IMR-90 (cell line): ENCODE measurements around the gene ABCA2. TPM values are rescaled to one million over a fixed set of nuclear protein-coding genes. Genes with fewer than 3 reads are reported as not detected.
A peak's percentile ranks its signal among the peaks of the same experiment; 100 is the strongest.

Experiments
- ATAC-seq: fragments of 200-7000 bp; cut with Tn5 transposase; 2 replicates; pipeline ENCODE4 v1.9.1; 2020; ENCODE audit warnings: low read depth, mild to moderate bottlenecking, moderate library complexity
- BruUV-seq: library from RNA; stranded (reverse); fragments of 400-500 nt; replicated peaks from 2 replicates; lab custom pipeline; 2021; lab: Mats Ljungman, UMichigan
- CTCF ChIA-PET: fragments of 300-600 bp; formaldehyde crosslinking; extraction: SDS; loops from one replicate; lab custom pipeline; 2021; ENCODE audit warnings: antibody characterized with exemption; lab: Yijun Ruan, JAX
- POLR2A ChIA-PET: fragments of 300-600 bp; sonication (Branson Sonifier 250); formaldehyde crosslinking; loops from one replicate; lab custom pipeline; 2022; ENCODE audit warnings: antibody characterized with exemption; ENCODE audit not compliant: unreplicated experiment; lab: Charles Lee
- DNase-seq: peaks from one replicate; pipeline ENCODE4 v3.0.0; 2013
- H2AFZ ChIP-seq: replicated peaks from 2 replicates; pipeline ENCODE3; 2013; ENCODE audit warnings: low read length, mild to moderate bottlenecking; ENCODE audit not compliant: poor library complexity
- H2AK5ac ChIP-seq: 2 replicates; pipeline ENCODE4 v1.6.1; 2013; ENCODE audit warnings: low read depth, low read length, inconsistent platforms
- H2AK9ac ChIP-seq: replicated peaks from 2 replicates; pipeline ENCODE3; 2013; ENCODE audit warnings: mild to moderate bottlenecking, low read depth, low read length, moderate library complexity; ENCODE audit not compliant: poor library complexity
- H2BK120ac ChIP-seq: 2 replicates; pipeline ENCODE4 v1.6.1; 2013; ENCODE audit warnings: low read depth, low read length, inconsistent platforms
- H2BK15ac ChIP-seq: 3 replicates; pipeline ENCODE4 v1.6.1; 2013; ENCODE audit warnings: low read depth, low read length, inconsistent platforms
- H2BK20ac ChIP-seq: 2 replicates; pipeline ENCODE4 v1.6.1; 2013; ENCODE audit warnings: low read depth, mild to moderate bottlenecking, inconsistent platforms, low read length, moderate library complexity
- H2BK5ac ChIP-seq: 2 replicates; pipeline ENCODE4 v1.6.1; 2013; ENCODE audit warnings: mild to moderate bottlenecking, low read depth, low read length, inconsistent platforms; ENCODE audit not compliant: poor library complexity, severe bottlenecking
- H3K14ac ChIP-seq: replicated peaks from 2 replicates; pipeline ENCODE4 v1.6.1; 2013; ENCODE audit warnings: low read depth, low read length, inconsistent platforms
- H3K18ac ChIP-seq: 2 replicates; pipeline ENCODE4 v1.6.1; 2013; ENCODE audit warnings: low read depth, low read length, control low read depth
- H3K23ac ChIP-seq: 2 replicates; pipeline ENCODE4 v1.6.1; 2013; ENCODE audit warnings: low read depth, low read length, inconsistent platforms
- H3K27ac ChIP-seq: 2 replicates; pipeline ENCODE4 v1.5.1; 2013; ENCODE audit warnings: mild to moderate bottlenecking, control low read depth, low read length; ENCODE audit not compliant: insufficient read depth
- H3K27me3 ChIP-seq: 2 replicates; pipeline ENCODE4 v1.6.1; 2013; ENCODE audit warnings: low read length; ENCODE audit not compliant: control insufficient read depth, insufficient read depth
- H3K36me3 ChIP-seq: 2 replicates; pipeline ENCODE4 v1.6.1; 2013; ENCODE audit warnings: low read length, mixed read lengths; ENCODE audit not compliant: control insufficient read depth, insufficient read depth
- H3K4ac ChIP-seq: 2 replicates; pipeline ENCODE4 v1.6.1; 2013; ENCODE audit warnings: low read depth, low read length, inconsistent platforms
- H3K4me1 ChIP-seq: 2 replicates; pipeline ENCODE4 v1.6.1; 2013; ENCODE audit warnings: low read length, mixed read lengths; ENCODE audit not compliant: control insufficient read depth, insufficient read depth
- H3K4me2 ChIP-seq: 2 replicates; pipeline ENCODE4 v1.6.1; 2013; ENCODE audit warnings: low read depth, mild to moderate bottlenecking, control low read depth, low read length, moderate library complexity
- H3K4me3 ChIP-seq: 2 replicates; pipeline ENCODE4 v1.5.1; 2013; ENCODE audit warnings: low read depth, mild to moderate bottlenecking, control low read depth, low read length, moderate library complexity; ENCODE audit not compliant: insufficient read depth
- H3K56ac ChIP-seq: 2 replicates; pipeline ENCODE4 v1.6.1; 2013; ENCODE audit warnings: low read length, inconsistent platforms; ENCODE audit not compliant: insufficient read depth; ENCODE audit errors: extremely low read depth
- H3K79me1 ChIP-seq, 2 experiments: 2 replicates each; pipeline ENCODE4 v1.6.1; 2013; ENCODE audit warnings: low read length in 2 of 2, inconsistent platforms in 1 of 2, low read depth in 1 of 2
- H3K9ac ChIP-seq: 2 replicates; pipeline ENCODE4 v1.6.1; 2013; ENCODE audit warnings: low read depth, low read length, control low read depth
- H3K9me1 ChIP-seq: 2 replicates; pipeline ENCODE4 v1.6.1; 2013; ENCODE audit warnings: low read length, inconsistent platforms; ENCODE audit not compliant: insufficient read depth
- H3K9me3 ChIP-seq: 2 replicates; pipeline ENCODE4 v1.6.1; 2013; ENCODE audit warnings: low read length; ENCODE audit not compliant: control insufficient read depth, insufficient read depth
- H4K20me1 ChIP-seq: 2 replicates; pipeline ENCODE4 v1.6.1; 2013; ENCODE audit warnings: low read length, inconsistent platforms; ENCODE audit not compliant: insufficient read depth
- H4K5ac ChIP-seq: 2 replicates; pipeline ENCODE4 v1.6.1; 2013; ENCODE audit warnings: mild to moderate bottlenecking, low read depth, low read length, control low read depth
- H4K8ac ChIP-seq, 2 experiments: 2 replicates each; pipeline ENCODE4 v1.6.1; 2013; ENCODE audit warnings: low read depth in 2 of 2, low read length in 2 of 2, control low read depth in 1 of 2, inconsistent platforms in 1 of 2
- H4K91ac ChIP-seq: 2 replicates; pipeline ENCODE4 v1.6.1; 2013; ENCODE audit warnings: low read depth, low read length, inconsistent platforms; ENCODE audit not compliant: insufficient read depth
- BHLHE40 ChIP-seq: fragments of 150-350 bp; IDR thresholded peaks from 2 replicates; pipeline ENCODE4 v1.6.1; 2016; ENCODE audit warnings: mild to moderate bottlenecking, low read depth, low read length
- CEBPB ChIP-seq: IDR thresholded peaks from 2 replicates; pipeline ENCODE4 v1.6.1; 2012; ENCODE audit warnings: low read depth, low read length, improper control_type of control experiment
- FOS ChIP-seq: fragments of 150-350 bp; IDR thresholded peaks from 2 replicates; pipeline ENCODE4 v1.6.1; 2016; ENCODE audit warnings: low read depth, low read length
- MAZ ChIP-seq: IDR thresholded peaks from 2 replicates; pipeline ENCODE4 v1.6.1; 2012; ENCODE audit warnings: low read depth, mild to moderate bottlenecking, low read length, improper control_type of control experiment, moderate library complexity, borderline replicate concordance
- MXI1 ChIP-seq: IDR thresholded peaks from 2 replicates; pipeline ENCODE4 v1.6.1; 2012; ENCODE audit warnings: low read depth, mild to moderate bottlenecking, low read length, moderate library complexity, borderline replicate concordance
- NFE2L2 ChIP-seq: fragments of 150-350 bp; IDR thresholded peaks from 2 replicates; pipeline ENCODE4 v1.6.1; 2016; ENCODE audit warnings: low read depth, mild to moderate bottlenecking, low read length
- POLR2A ChIP-seq: IDR thresholded peaks from 2 replicates; pipeline ENCODE4 v1.6.1; 2012; ENCODE audit warnings: mild to moderate bottlenecking, low read depth, low read length
- RAD21 ChIP-seq: IDR thresholded peaks from 2 replicates; pipeline ENCODE4 v1.6.1; 2012; ENCODE audit warnings: low read length, improper control_type of control experiment
- RCOR1 ChIP-seq: IDR thresholded peaks from 2 replicates; pipeline ENCODE4 v1.6.1; 2012; ENCODE audit warnings: mild to moderate bottlenecking, low read length, improper control_type of control experiment; ENCODE audit not compliant: insufficient replicate concordance
- RFX5 ChIP-seq: IDR thresholded peaks from 2 replicates; pipeline ENCODE4 v1.8.0; 2012; ENCODE audit warnings: low read depth, mild to moderate bottlenecking, low read length, moderate library complexity
- SMC3 ChIP-seq: fragments of 150-350 bp; IDR thresholded peaks from 2 replicates; pipeline ENCODE4 v1.6.1; 2016; ENCODE audit warnings: low read depth, mild to moderate bottlenecking, antibody characterized with exemption, low read length, moderate library complexity
- WGBS, 2 experiments: methylation state at CpG; one replicate each; pipeline versions ENCODE4 v1.1.5 to v1.1.7; 2013; ENCODE audit warnings: missing lambda C conversion rate in 2 of 2; ENCODE audit not compliant: insufficient read length in 1 of 2; ENCODE audit errors: extremely low coverage in 2 of 2; 5-methylcytosine and 5-hydroxymethylcytosine counted together
- dilution Hi-C: fragments of 300-500 bp; cut with HindIII; formaldehyde crosslinking; loops from one replicate; pipeline ENCODE4 v1.14.3; 2018; ENCODE audit warnings: low sequenced_read_pairs; ENCODE audit not compliant: unreplicated experiment
- in situ Hi-C: fragments of 300-500 bp; cut with MboI; formaldehyde crosslinking; loops from 3 replicates; pipeline ENCODE4 v1.14.3; 2019; ENCODE audit warnings: low sequenced_read_pairs, inconsistent platforms, mixed read lengths
- intact Hi-C: fragments of 100-400 bp; cut with micrococcal nuclease; formaldehyde crosslinking; loops from 2 replicates; pipeline ENCODE4 v1.10.0; 2022
- polyA plus RNA-seq, 3 experiments: library from polyadenylated mRNA; depleted of rRNA; stranded (reverse); fragments of >200 nt; gene quantifications; 2 replicates each; pipeline ENCODE4 v1.2.3, GENCODE V29; 2012; ENCODE audit warnings: low replicate concordance in 1 of 3
- total RNA-seq: library from RNA; depleted of rRNA; stranded (reverse); fragments of >200 nt; gene quantifications from 2 replicates; pipeline ENCODE4 v1.2.3, GENCODE V29; 2012
- TF ChIP-seq, protein P1 (sequence below): fragments of 150-350 bp; IDR thresholded peaks from 2 replicates; pipeline ENCODE4 v1.6.1; 2017; ENCODE audit warnings: mild to moderate bottlenecking, antibody characterized with exemption, low read length, low read depth
- TF ChIP-seq, protein P2 (sequence below): conservative IDR thresholded peaks from 2 replicates; pipeline ENCODE4 v1.5.1; 2012; ENCODE audit warnings: mild to moderate bottlenecking, low read depth, low read length, improper control_type of control experiment
- TF ChIP-seq, protein P3 (sequence below): fragments of 150-350 bp; IDR thresholded peaks from 2 replicates; pipeline ENCODE4 v1.6.1; 2016; ENCODE audit warnings: low read depth, mild to moderate bottlenecking, low read length, moderate library complexity, borderline replicate concordance

ABCA2 gene
- total and polyA plus RNA-seq, 2 of the 4 experiments (the other 2 are of a cell fraction): 3.8 to 46.0 TPM

DNA sequence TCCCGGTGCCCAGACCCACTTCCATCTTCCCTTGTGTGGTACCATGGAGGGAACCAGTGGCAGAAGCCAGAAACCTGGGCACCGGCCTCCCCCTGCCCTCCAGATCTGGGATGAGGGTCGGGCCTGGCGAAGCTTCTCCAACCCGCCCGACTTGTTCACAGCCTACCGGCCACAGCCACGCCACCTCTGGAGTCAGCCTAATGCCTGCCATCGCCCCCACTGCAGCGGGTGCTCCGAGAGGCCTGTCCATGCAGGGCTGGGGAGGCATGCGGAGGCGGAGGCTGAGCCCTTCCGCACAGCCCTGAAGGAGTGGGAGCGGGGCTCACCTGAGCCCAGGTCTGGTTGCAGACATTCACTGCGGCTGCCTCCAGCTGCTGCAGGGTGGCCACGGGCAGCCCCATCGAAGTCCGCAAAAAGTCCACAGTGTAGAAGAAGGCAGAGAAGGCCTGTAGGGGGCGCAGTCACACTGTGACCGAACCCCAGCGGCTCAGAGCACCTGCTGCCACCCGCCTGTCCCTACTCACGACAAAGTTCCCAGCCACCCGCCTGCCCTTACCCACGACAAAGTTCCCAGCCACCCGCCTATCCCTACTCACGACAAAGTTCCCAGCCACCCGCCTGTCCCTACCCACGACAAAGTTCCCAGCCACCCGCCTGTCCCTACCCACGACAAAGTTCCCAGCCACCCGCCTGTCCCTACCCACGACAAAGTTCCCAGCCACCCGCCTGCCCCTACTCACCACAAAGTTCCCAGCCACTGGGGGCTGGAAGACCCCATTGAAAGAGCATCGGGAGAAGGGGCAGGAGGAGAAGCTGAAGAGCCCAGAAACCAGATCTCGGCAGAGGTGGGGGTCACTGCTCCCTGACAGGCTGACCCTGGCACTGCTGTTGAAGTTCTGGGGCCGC is 21.8 kb upstream of the ABCA2 start:
- H4K5ac ChIP-seq: no peak overlapping the region
- no peak overlapping the region for H3K4me2 ChIP-seq
- no TSS peak for BruUV-seq
- in situ Hi-C loops: no loop called here
- H2BK5ac ChIP-seq: no peak overlapping the region
- H2AK5ac ChIP-seq: no peak overlapping the region
- no peak overlapping the region for H4K8ac ChIP-seq
- H2BK120ac ChIP-seq: no peak overlapping the region
- H3K4me1 ChIP-seq: peaks cover 3% of the 10 kb centered on the region
- intact Hi-C loops: no loop called here
- H3K4ac ChIP-seq: no peak overlapping the region
- H2AK9ac ChIP-seq: no peak overlapping the region
- no peak overlapping the region for H2BK20ac ChIP-seq
- H3K9ac ChIP-seq: no peak overlapping the region
- peaks cover 5% of the 10 kb centered on the region for H4K20me1 ChIP-seq
- no peak overlapping the region for H2BK15ac ChIP-seq
- dilution Hi-C loops: no loop called here
- no peak overlapping the region for H2AFZ ChIP-seq
- H3K27ac ChIP-seq: no peak overlapping the region
- 50% methylated on average over 12 of the region's 38 CpGs; no CpG with 5 or more reads in 1 of the 2 experiments for WGBS, 2 experiments
- no peak overlapping the region for H3K4me3 ChIP-seq
- H3K18ac ChIP-seq: no peak overlapping the region
- peak; percentile 13; the same call in 1 of the 2 replicates for ATAC-seq
- no peak overlapping the region for H4K91ac ChIP-seq
- DNase-seq: peak; percentile 20
- H3K56ac ChIP-seq: no peak overlapping the region
- ChIA-PET POLR2A (no interaction called here), CTCF (interaction anchor here (1.1 kb wide), 1 partner anchor 14 kb away, joined by 3 read pairs; no protein-coding TSS in a partner anchor)
- H3K36me3 ChIP-seq: no peaks in the 10 kb centered on the region
- no peaks in the 10 kb centered on the region for H3K9me3 ChIP-seq
- peaks cover 67% of the 10 kb centered on the region for H3K27me3 ChIP-seq
- no peaks in the 10 kb centered on the region for H3K9me1 ChIP-seq
- H3K23ac ChIP-seq: no peak overlapping the region
- H3K79me1 ChIP-seq: peaks cover 3 to 4% of the 10 kb centered on the region in 2 experiments; a peak in 2 of 4 replicates
- H3K14ac ChIP-seq: no peak overlapping the region
- TF ChIP-seq, protein P1, sequence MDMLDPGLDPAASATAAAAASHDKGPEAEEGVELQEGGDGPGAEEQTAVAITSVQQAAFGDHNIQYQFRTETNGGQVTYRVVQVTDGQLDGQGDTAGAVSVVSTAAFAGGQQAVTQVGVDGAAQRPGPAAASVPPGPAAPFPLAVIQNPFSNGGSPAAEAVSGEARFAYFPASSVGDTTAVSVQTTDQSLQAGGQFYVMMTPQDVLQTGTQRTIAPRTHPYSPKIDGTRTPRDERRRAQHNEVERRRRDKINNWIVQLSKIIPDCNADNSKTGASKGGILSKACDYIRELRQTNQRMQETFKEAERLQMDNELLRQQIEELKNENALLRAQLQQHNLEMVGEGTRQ: no peak
- no peak for TF ChIP-seq NFE2L2
- TF ChIP-seq MXI1: no peak
- no peak for TF ChIP-seq RFX5
- TF ChIP-seq FOS: no peak
- no peak for TF ChIP-seq BHLHE40
- TF ChIP-seq RAD21: peak; percentile 54
- no peak for TF ChIP-seq RCOR1
- no peak for TF ChIP-seq POLR2A
- TF ChIP-seq SMC3: no peak
- TF ChIP-seq, protein P2, sequence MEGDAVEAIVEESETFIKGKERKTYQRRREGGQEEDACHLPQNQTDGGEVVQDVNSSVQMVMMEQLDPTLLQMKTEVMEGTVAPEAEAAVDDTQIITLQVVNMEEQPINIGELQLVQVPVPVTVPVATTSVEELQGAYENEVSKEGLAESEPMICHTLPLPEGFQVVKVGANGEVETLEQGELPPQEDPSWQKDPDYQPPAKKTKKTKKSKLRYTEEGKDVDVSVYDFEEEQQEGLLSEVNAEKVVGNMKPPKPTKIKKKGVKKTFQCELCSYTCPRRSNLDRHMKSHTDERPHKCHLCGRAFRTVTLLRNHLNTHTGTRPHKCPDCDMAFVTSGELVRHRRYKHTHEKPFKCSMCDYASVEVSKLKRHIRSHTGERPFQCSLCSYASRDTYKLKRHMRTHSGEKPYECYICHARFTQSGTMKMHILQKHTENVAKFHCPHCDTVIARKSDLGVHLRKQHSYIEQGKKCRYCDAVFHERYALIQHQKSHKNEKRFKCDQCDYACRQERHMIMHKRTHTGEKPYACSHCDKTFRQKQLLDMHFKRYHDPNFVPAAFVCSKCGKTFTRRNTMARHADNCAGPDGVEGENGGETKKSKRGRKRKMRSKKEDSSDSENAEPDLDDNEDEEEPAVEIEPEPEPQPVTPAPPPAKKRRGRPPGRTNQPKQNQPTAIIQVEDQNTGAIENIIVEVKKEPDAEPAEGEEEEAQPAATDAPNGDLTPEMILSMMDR: peak; percentile 63
- no peak for TF ChIP-seq MAZ
- TF ChIP-seq CEBPB: no peak
- TF ChIP-seq, protein P3, sequence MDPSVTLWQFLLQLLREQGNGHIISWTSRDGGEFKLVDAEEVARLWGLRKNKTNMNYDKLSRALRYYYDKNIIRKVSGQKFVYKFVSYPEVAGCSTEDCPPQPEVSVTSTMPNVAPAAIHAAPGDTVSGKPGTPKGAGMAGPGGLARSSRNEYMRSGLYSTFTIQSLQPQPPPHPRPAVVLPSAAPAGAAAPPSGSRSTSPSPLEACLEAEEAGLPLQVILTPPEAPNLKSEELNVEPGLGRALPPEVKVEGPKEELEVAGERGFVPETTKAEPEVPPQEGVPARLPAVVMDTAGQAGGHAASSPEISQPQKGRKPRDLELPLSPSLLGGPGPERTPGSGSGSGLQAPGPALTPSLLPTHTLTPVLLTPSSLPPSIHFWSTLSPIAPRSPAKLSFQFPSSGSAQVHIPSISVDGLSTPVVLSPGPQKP: no peak
